GM20000 (cell line): ENCODE measurements around the gene ANKK1.

Experiments used
- DNase-seq: peaks from one replicate; pipeline ENCODE4 v3.0.0; 2012; ENCODE audit warnings: low spot score
- CTCF ChIP-seq: IDR thresholded peaks from 2 replicates; pipeline ENCODE4 v1.5.1; 2012; ENCODE audit warnings: mild to moderate bottlenecking, control low read depth; ENCODE audit errors: extremely low read depth, missing control alignments

Gene ANKK1

GRCh38 chr11:113387605-113388211 lies at the start of gene ANKK1:
ANKK1 (plus strand) TSS chr11:113387779; CDS start chr11:113387885, 106 bp downstream.
- no peak for DNase-seq

GRCh38 chr11:113338730-113339129 lies 48.8 kb upstream of the ANKK1 start:
- no peak for DNase-seq
- no peak for TF ChIP-seq CTCF

More at GRCh38 chr11:113387605-113388211, at the start of gene ANKK1:
- TF ChIP-seq CTCF: peak; percentile 31

- TF ChIP-seq CTCF: no peak
- DNase-seq: no peak
Measured at GRCh38 chr11:113339929-113340589, 47.5 kb upstream of the ANKK1 start.

- DNase-seq: no peak
- TF ChIP-seq CTCF: no peak
Measured at GRCh38 chr11:113341388-113342165, 46.0 kb upstream of the ANKK1 start.

- TF ChIP-seq CTCF: no peak
- no peak for DNase-seq
Measured at GRCh38 chr11:113345978-113346377, 41.6 kb upstream of the ANKK1 start.

- no peak for DNase-seq
- no peak for TF ChIP-seq CTCF
Measured at GRCh38 chr11:113349528-113349927, 38.1 kb upstream of the ANKK1 start.

- no peak for DNase-seq
- TF ChIP-seq CTCF: no peak
Measured at GRCh38 chr11:113350336-113351067, 37.1 kb upstream of the ANKK1 start.
